ENCODE measurements around the gene MCL1. TPM values are rescaled to one million over a fixed set of nuclear protein-coding genes. Genes with fewer than 3 reads are reported as not detected.

Gene MCL1
- total and polyA plus RNA-seq, 2 of the 13 experiments (the other 11 are each of a cell fraction or from before 2014, with no cell fraction given), result 69.5 to 125 TPM

GRCh38 chr1:150576794-150577556 is 2.4 kb downstream of the MCL1 start (continued):
- no peak for TF ChIP-seq ZNF205 (CRISPR knock-in tag; IDR thresholded peaks at IDR 0.05)
- TF ChIP-seq ZBTB4 (CRISPR knock-in tag; IDR thresholded peaks at IDR 0.05; ENCODE audit: borderline replicate concordance), result no peak
- 0 out of 2 replicates have a peak, but pooled peaks have one; percentile 41 for TF ChIP-seq ZNF160 (CRISPR knock-in tag; IDR thresholded peaks at IDR 0.05)
- no peak for TF ChIP-seq BRD4 (CRISPR knock-in tag; IDR thresholded peaks at IDR 0.05)
- TF ChIP-seq FUBP1 (CRISPR knock-in tag; IDR thresholded peaks at IDR 0.05; ENCODE audit: borderline replicate concordance), result no peak
- no peak for TF ChIP-seq TAF1 (CRISPR knock-in tag; IDR thresholded peaks at IDR 0.05)
- TF ChIP-seq ZNF564 (CRISPR knock-in tag; IDR thresholded peaks at IDR 0.05), result no peak
- TF ChIP-seq CHCHD3 (CRISPR knock-in tag; IDR thresholded peaks at IDR 0.05), result no peak
- peak; percentile 99 for TF ChIP-seq ZNF263 (CRISPR knock-in tag; IDR thresholded peaks at IDR 0.05)
- TF ChIP-seq FOXP1 (IDR thresholded peaks at IDR 0.05), result no peak
- TF ChIP-seq FOXP1 (CRISPR knock-in tag; IDR thresholded peaks at IDR 0.05), result peak; percentile 43; the same call in 1 of the 2 replicates
- no peak for TF ChIP-seq ASH2L (IDR thresholded peaks at IDR 0.05; ENCODE audit: insufficient read length, low read depth, low read length)
- TF ChIP-seq NFKBIZ (CRISPR knock-in tag; IDR thresholded peaks at IDR 0.05), result no peak
- TF ChIP-seq ONECUT2 (CRISPR knock-in tag; IDR thresholded peaks at IDR 0.05), result 0 out of 2 replicates have a peak, but pooled peaks have one; percentile 41
- TF ChIP-seq NCOR1 (IDR thresholded peaks at IDR 0.05; ENCODE audit: borderline replicate concordance, low read length), result no peak
- no peak for TF ChIP-seq BHLHE40 (IDR thresholded peaks at IDR 0.05; ENCODE audit: low read length)
- TF ChIP-seq SRY (CRISPR knock-in tag; IDR thresholded peaks at IDR 0.05), result no peak
- no peak for TF ChIP-seq ZSCAN21 (CRISPR knock-in tag; IDR thresholded peaks at IDR 0.05; ENCODE audit: borderline replicate concordance)
- TF ChIP-seq ZNF333 (CRISPR knock-in tag; IDR thresholded peaks at IDR 0.05; ENCODE audit: borderline replicate concordance), result no peak
- TF ChIP-seq PRDM15 (CRISPR knock-in tag; IDR thresholded peaks at IDR 0.05), result no peak
- TF ChIP-seq IKZF4 (CRISPR knock-in tag; IDR thresholded peaks at IDR 0.05; ENCODE audit: borderline replicate concordance, low read depth, not compliant biosample characterization), result no peak
- TF ChIP-seq RBFOX2 (IDR thresholded peaks at IDR 0.05; ENCODE audit: low read depth, low read length), result peak; percentile 78
- TF ChIP-seq MED13 (CRISPR knock-in tag; IDR thresholded peaks at IDR 0.05), result no peak
